ENCODE results near the gene SLC39A12. TPM values are rescaled to one million over a fixed set of nuclear protein-coding genes. Genes with fewer than 3 reads are reported as not detected.

SLC39A12 gene
- total RNA-seq, 1 donor, result not detected

GRCh38 chr10:17912754-17913153 lies 39.0 kb upstream of the SLC39A12 start:
- TF ChIP-seq CTCF (IDR thresholded peaks at IDR 0.05; ENCODE audit: insufficient read depth, low read length), result no peak
- no peak overlapping the region for H3K4me3 ChIP-seq (ENCODE audit: low read depth, low read length)
- DNase-seq (ENCODE audit: low read depth), result peak; percentile 57

- no peak for DNase-seq (ENCODE audit: low read depth)
- TF ChIP-seq CTCF (IDR thresholded peaks at IDR 0.05; ENCODE audit: insufficient read depth, low read length), result no peak
Observed at GRCh38 chr10:17913604-17914003, 38.1 kb upstream of the SLC39A12 start.

GRCh38 chr10:17914169-17915045 lies 37.3 kb upstream of the SLC39A12 start:
- no peak for TF ChIP-seq CTCF (IDR thresholded peaks at IDR 0.05; ENCODE audit: insufficient read depth, low read length)
- DNase-seq (ENCODE audit: low read depth), result no peak
- no peak overlapping the region for H3K4me3 ChIP-seq (ENCODE audit: low read depth, low read length)

More at GRCh38 chr10:17913604-17914003, 38.1 kb upstream of the SLC39A12 start:
- no peak overlapping the region for H3K4me3 ChIP-seq (ENCODE audit: low read depth, low read length)

- H3K4me3 ChIP-seq (ENCODE audit: low read depth, low read length), result no peak overlapping the region
- TF ChIP-seq CTCF (IDR thresholded peaks at IDR 0.05; ENCODE audit: insufficient read depth, low read length), result no peak
- DNase-seq (ENCODE audit: low read depth), result peak; percentile 31
Observed at GRCh38 chr10:17915181-17915580, 36.5 kb upstream of the SLC39A12 start.

GRCh38 chr10:17918187-17918903 lies 33.4 kb upstream of the SLC39A12 start:
- H3K4me3 ChIP-seq (ENCODE audit: low read depth, low read length), result no peak overlapping the region
- TF ChIP-seq CTCF (IDR thresholded peaks at IDR 0.05; ENCODE audit: insufficient read depth, low read length), result no peak
- peak; percentile 5 for DNase-seq (ENCODE audit: low read depth)

- TF ChIP-seq CTCF (IDR thresholded peaks at IDR 0.05; ENCODE audit: insufficient read depth, low read length), result no peak
- H3K4me3 ChIP-seq (ENCODE audit: low read depth, low read length), result no peak overlapping the region
- DNase-seq (ENCODE audit: low read depth), result no peak
Observed at GRCh38 chr10:17921378-17921777, 30.3 kb upstream of the SLC39A12 start.
